DMS53 (cell line): ENCODE measurements around the gene A3GALT2.

Source experiments
- DNase-seq: peaks from one replicate; lab custom pipeline; 2025; lab: John Stamatoyannopoulos, UW

A3GALT2 gene

GRCh38 chr1:33320619-33321165 is at the start of gene A3GALT2:
Gene A3GALT2 (minus strand): TSS chr1:33321098. CDS start chr1:33321098, 0 bp downstream.
- DNase-seq, result no peak

DNA sequence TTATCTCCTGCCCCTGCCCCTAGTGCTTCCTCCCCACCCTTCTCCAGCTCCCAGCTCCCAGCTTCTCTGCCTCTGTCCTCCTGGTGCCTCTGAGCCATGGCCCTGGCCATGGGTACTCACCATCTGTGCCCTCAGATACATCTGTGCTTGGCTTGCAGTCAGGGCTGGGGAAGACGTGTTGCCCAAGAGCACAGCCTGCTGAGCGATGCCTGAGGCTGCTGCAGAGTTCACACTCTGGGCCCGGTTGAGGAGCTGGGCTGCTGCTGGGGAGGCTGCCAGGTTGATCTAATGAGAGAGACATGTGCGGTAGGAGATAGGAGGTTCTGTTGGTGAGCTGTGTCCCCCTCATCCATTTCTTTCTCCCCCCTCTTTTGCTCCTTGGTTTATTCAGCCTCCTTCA is 49.4 kb upstream of the A3GALT2 start:
- no peak for DNase-seq

- DNase-seq, result no peak
Observed at GRCh38 chr1:33369764-33370163, 48.9 kb upstream of the A3GALT2 start.

GRCh38 chr1:33369081-33369480 is 48.2 kb upstream of the A3GALT2 start:
- DNase-seq, result no peak

DNA sequence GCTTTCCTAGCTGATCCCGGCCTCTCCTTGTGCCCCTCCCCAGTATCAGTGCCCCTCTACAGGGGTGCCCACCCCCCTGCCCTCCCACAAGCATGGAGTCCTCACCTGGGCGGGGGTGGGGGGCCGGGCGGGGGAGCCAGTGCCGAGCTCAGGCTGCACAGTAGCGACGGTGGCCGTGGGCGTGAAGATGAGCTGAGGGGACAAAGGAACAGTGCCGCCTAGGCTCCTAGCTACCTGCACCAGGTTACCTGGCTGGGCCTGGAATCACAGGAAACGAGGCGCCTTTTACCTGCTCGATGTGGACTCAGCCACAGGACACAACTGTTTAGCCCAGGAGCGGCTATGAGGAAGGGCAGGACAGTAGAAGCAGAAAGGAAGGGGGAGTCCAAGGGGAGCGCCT is 47.5 kb upstream of the A3GALT2 start:
- no peak for DNase-seq

DNA sequence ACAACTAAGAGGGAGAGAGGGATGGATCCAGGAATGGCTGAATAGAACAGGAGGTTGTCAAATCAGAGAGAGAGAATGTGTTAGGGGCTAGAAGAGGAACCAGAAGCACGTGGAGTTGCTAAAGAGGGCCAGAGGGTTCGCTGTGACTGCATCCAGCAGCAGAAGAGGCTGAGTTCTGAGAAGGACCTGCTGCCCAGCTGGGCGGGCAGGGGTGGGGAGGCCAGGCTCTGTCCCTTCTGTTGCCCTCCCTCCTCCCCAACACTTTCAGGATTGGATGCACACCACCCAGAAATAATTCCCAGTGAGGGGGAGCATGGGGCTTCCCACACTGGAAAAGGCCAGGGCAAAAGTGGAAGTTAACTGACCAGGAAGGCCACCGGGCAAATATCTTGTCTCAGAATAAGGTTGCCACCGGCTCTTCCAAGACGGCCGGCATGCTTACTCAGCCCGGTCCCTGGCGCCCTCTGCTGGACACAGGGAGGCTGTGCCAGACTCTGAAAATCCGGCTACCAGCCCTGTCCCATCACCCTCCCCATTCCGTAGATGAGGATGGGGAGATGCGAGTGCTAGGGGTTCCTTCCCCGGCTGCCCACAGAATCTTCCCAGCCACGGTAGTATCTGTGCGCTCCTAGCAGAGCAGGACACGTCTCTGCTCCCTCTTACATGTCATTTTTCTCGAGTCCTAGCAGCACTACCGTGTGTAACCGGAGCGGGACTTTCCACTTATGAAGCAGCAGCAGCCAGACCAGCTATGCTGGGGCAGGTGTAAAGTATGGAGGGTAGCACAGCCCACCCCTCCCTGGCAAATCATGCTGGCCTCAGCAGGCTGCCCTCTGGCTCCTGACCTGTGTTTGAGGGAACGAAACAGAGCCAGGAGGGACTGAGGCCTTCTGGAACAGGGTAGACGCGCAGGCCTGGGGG is 46.8 kb upstream of the A3GALT2 start:
- DNase-seq, result peak; percentile 88

- DNase-seq, result no peak
Observed at GRCh38 chr1:33366762-33367484, 46.0 kb upstream of the A3GALT2 start.

DNA sequence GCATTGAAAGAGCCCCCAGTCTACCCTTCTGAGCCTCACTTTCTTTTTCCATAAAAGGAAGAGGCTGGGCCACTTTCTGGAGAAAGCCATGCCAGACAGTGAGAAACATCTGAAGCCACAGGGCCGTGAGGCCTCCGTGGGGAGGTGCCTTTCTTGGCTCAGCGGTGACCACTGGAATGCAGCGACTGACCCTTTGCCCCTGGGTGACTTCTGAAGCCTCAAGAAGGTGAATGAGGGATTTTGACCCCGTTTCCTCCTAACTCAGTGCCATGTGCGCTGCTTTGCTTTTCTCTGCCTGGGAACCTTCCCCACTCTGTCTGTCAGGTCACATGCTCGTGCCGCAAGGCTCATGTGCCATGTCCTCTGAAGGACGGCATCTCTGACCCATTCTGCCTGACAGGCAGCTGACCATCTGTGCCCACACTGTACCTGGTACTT is 44.7 kb upstream of the A3GALT2 start:
- DNase-seq, result no peak

- DNase-seq, result peak; percentile 79
Observed at GRCh38 chr1:33364565-33364918, 43.6 kb upstream of the A3GALT2 start.

DNA sequence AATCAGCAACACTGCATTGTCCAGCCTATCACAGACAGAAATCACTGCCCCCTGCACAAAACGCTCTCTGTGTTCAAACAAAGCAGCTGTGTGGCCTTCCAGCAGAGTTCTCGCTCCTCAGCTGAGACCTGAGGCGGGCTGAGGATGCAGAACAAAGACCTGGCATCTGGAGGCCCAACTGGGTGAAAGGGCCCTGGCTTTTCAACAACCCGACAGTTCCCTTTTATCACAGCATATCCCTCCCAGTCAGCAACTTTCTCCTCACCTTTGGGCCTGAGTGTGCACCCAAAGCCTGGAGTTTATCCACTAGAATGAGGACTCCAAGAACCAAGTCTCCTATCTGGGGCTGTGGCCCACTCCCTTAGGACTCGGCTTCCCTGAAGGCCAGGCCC is 42.6 kb upstream of the A3GALT2 start:
- peak; percentile 67 for DNase-seq

DNA sequence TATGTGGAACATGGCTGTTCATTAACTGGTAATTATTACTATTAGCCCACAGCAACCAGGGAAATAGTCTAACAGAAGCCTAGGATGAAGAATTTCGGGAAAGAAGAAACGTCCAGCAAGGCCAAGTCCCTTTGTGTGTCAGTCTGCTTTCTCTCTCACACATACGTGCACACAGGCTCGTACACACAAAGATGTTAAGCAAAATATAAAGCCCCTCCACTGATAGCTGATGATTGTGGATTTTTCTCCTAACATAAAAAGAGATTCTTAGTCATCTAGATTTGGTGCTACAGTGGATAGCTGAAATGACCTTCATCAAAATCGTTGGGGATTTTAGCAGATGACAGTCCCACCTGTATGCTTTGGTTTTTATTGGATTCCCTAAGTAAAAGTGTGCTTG is 42.1 kb upstream of the A3GALT2 start:
- DNase-seq, result no peak

- no peak for DNase-seq
Observed at GRCh38 chr1:33361532-33362235, 40.8 kb upstream of the A3GALT2 start.

- no peak for DNase-seq
Observed at GRCh38 chr1:33360367-33360766, 39.5 kb upstream of the A3GALT2 start.

DNA sequence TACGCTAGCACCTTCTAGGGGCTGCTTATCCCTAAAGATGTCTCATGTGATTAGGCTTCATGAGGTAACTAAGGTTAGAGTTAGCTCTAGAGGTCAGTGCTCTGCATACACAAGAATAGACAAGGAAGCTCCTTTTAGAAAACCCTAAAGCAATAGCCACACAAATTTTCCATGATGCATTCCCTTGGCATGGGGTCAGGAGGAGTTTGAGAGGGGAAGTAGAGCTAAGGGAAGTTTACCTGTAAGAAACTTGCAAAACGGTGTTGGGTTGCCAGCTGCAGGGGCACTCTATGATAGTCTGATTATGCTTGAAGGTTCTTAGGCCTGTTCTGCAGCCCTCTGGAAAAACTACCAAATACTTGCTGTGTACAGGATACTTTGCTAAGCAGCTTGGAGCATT is 39.0 kb upstream of the A3GALT2 start:
- DNase-seq, result no peak

- DNase-seq, result no peak
Observed at GRCh38 chr1:33358795-33359503, 38.1 kb upstream of the A3GALT2 start.

- no peak for DNase-seq
Observed at GRCh38 chr1:33358114-33358794, 37.4 kb upstream of the A3GALT2 start.

DNA sequence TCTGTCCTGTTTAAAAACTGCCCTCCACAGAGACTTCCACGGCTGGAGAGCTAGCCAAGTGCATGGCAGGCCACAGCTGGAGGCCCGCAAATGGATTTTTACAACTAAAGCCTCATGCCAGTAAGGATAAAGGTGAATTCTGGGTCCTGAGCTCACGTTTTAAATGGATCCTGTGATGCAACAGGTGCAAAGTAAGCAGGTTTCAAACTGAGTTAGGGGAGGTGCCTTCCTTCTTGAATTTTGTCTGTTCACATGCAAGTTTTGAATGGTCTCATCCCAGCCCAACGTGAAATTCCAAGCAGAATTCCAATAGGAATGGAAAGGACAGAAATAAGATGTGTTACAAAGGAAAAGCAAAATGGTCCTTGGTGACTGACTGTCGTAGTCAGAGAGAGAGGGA is 36.2 kb upstream of the A3GALT2 start:
- no peak for DNase-seq

- DNase-seq, result no peak
Observed at GRCh38 chr1:33354707-33355316, 33.9 kb upstream of the A3GALT2 start.

DNA sequence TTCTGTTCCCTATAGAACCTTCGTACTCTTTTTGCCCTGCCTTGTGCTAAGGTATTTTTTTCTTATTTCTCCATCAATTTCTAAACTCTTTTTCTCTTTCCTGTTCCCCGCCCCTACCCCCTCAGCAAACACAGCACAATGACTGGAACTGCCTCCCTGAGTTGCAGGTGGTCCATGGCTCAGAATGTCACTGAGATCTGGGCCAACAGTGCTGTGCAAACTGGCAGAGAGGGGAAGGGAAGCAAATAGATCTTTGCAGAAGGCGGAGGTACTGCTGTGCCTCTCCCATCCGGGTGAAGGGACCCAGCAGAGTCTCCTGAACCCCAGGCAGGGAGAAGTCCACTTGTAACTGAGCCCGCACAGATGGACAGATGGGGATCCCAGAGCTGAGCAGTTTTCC is 32.6 kb upstream of the A3GALT2 start:
- no peak for DNase-seq

- DNase-seq, result no peak
Observed at GRCh38 chr1:33351281-33351660, 30.4 kb upstream of the A3GALT2 start.
